Heart left ventricle (tissue), 16 donors: ENCODE data around the gene THSD4. TPM values are rescaled to one million over a fixed set of nuclear protein-coding genes. Genes with fewer than 3 reads are reported as not detected.

ENCODE experiments used
- ATAC-seq, 4 donors: fragments of 200-7000 bp; cut with Tn5 transposase; one replicate each; pipeline ENCODE4 v1.9.1; 2020 to 2022; ENCODE audit warnings: moderate library complexity in 4 of 4, mild to moderate bottlenecking in 3 of 4, moderate number of reproducible peaks in 1 of 4
- DNase-seq, 5 donors: peaks; one replicate each; pipeline ENCODE4 v3.0.0-alpha.2; 2020
- H3K27ac ChIP-seq, 12 donors: fragments of 200-600 bp; sonication (generic) in 4 of 12; one replicate each; pipeline versions ENCODE4 v1.5.0 to v1.8.0; 2016 to 2022; ENCODE audit warnings: mild to moderate bottlenecking in 2 of 12
- H3K27me3 ChIP-seq, 9 donors: fragments of 200-600 bp; sonication (generic) in 2 of 9; one replicate each; pipeline versions ENCODE4 v1.5.1 to v1.8.0; 2016 to 2022; ENCODE audit warnings: mild to moderate bottlenecking in 3 of 9
- H3K36me3 ChIP-seq, 9 donors: fragments of 200-600 bp; sonication (generic) in 2 of 9; one replicate each; pipeline versions ENCODE4 v1.5.0 to v1.8.0; 2018 to 2022; ENCODE audit warnings: mild to moderate bottlenecking in 2 of 9
- H3K4me1 ChIP-seq, 12 donors: fragments of 200-600 bp; sonication (generic) in 4 of 12; one replicate each; pipeline versions ENCODE4 v1.5.0 to v1.8.0; 2016 to 2022; ENCODE audit warnings: mild to moderate bottlenecking in 3 of 12
- H3K4me3 ChIP-seq, 12 donors: fragments of 200-600 bp; sonication (generic) in 4 of 12; one replicate each; pipeline versions ENCODE4 v1.5.0 to v1.8.0; 2017 to 2022; ENCODE audit warnings: mild to moderate bottlenecking in 9 of 12, moderate library complexity in 4 of 12
- H3K9me3 ChIP-seq, 12 donors: fragments of 200-600 bp; sonication (generic) in 4 of 12; one replicate each; pipeline versions ENCODE4 v1.5.0 to v1.8.0; 2016 to 2022; ENCODE audit warnings: mild to moderate bottlenecking in 1 of 12
- POLR2A ChIP-seq, 2 donors: fragments of 450-650 bp; IDR thresholded peaks; one replicate each; pipeline ENCODE4 v1.6.1; 2017; ENCODE audit warnings: antibody characterized with exemption in 2 of 2, mild to moderate bottlenecking in 2 of 2, moderate library complexity in 2 of 2
- WGBS, 4 donors: extraction: QIAGEN DNeasy Blood & Tissue Kit in 2 of 4; methylation state at CpG; one replicate each; pipeline versions ENCODE4 v1.1.5 to v1.1.7; 2013 to 2018; 5-methylcytosine and 5-hydroxymethylcytosine counted together
- intact Hi-C, 10 donors: fragments of 100-400 bp; cut with DNase I; formaldehyde crosslinking; loops; one replicate each; pipeline versions ENCODE4 v1.11.1 to v1.14.2; 2022
- polyA plus RNA-seq, 2 donors: library from polyadenylated mRNA; stranded (reverse); fragments of 200-250 nt; gene quantifications; one replicate each; pipeline ENCODE4 v1.2.3, GENCODE V29; 2013
- total RNA-seq, 9 donors: library from RNA; depleted of rRNA in 2 of 9; stranded (reverse); fragments of >200 nt in 2 of 9; fragmentation: NEBNext Ultra II Directional in 3 of 9; extraction: Animal tissue kit (Norgen Biotek cat#: 25700) in 3 of 9; gene quantifications; one replicate each; pipeline versions ENCODE4 v1.1.0 to v1.2.4, GENCODE V29; 2016 to 2023
- TF ChIP-seq, protein P1 (sequence below), 12 donors: fragments of 200-600 bp; sonication (generic) in 4 of 12; IDR thresholded peaks; one replicate each; pipeline versions ENCODE4 v1.5.0 to v1.8.0; 2018 to 2022; ENCODE audit warnings: antibody characterized with exemption in 12 of 12, mild to moderate bottlenecking in 5 of 12
- donor health status: ischemic (EF 13 %, LVEDD 7.1; RV severe dilation, severe dysfunction).
- donor health status: healthy with polysubstance abuse.
- donor health status: DM: no; HTN: yes; CAD: no.
- donor health status: DM: no; HTN: no; CAD: no.
- donor health status: ischemic (EF 25% LVEDD 6.9; RV normal size, moderate dysfunction).
- donor health status: ischemic (EF 25% LVEDD 5.7; RV mildly dilated, moderate dysfunction).
- donor health status: healthy.
- donor health status: DM: yes; HTN: yes; CAD: no.
- donor health status: ischemic (EF 35%, LVEDD 5.7; RV mildly dilated, moderate dysfunction).
- donor health status: nonischemic (EF 11% LVEDD 7.7; RV severe dilation, severe dysfunction).
- donor health status: DM: yes; HTN: yes; CAD: no.
- donor health status: PGD.
- donor health status: ischemic (EF 29% LVEDD 5.4; RV normal size, mild dysfunction).
- donor health status: nonischemic (EF 23%, LVEDD 6.1; RV moderate dilation, normal function).

THSD4 gene
- total and polyA plus RNA-seq, 11 donors: 32.6 to 206 (median 93.2) TPM

DNA sequence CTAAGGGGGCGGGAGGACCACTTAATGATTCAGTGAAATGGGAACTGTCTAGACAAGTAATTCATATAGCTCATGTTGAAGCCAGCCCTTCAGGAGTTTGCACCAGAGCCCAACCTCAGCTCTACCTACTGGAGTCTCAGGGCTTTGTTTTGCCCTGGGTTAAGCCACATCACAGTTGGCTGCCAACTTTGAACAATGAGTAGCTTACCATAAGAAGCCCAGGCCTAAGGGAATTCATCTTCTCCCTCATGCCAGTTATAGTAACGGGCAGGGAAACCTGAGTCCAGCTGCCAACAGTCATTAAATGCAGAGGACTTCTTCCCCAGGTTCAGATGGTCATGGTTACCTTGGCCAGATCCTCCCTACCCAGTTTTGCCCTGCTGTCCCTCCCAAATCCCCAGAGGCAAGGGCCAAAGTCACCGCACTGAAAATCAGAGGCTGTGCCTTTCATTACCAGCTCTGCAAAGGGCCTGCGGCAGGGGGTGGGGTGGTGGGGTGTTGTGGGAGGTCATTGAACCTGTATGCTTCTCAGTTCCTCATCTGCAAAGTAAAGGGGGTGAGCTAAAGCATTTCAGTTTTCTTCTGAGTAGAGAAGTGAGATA, 392.9 kb downstream of the THSD4 start:
- H3K36me3 ChIP-seq: no peaks in the 10 kb centered on the region
- H3K27ac ChIP-seq: no peak overlapping the region
- intact Hi-C loops: no loop called here
- no peak for ATAC-seq
- DNase-seq: no peak
- H3K4me3 ChIP-seq: no peak overlapping the region
- peaks cover 0 to 26% (median 0%) of the 10 kb centered on the region in 12 donors for H3K4me1 ChIP-seq
- WGBS, 4 donors: 79 to 87% (median 80%) methylated on average over 4 of the region's 4 CpGs
- TF ChIP-seq, protein P1, sequence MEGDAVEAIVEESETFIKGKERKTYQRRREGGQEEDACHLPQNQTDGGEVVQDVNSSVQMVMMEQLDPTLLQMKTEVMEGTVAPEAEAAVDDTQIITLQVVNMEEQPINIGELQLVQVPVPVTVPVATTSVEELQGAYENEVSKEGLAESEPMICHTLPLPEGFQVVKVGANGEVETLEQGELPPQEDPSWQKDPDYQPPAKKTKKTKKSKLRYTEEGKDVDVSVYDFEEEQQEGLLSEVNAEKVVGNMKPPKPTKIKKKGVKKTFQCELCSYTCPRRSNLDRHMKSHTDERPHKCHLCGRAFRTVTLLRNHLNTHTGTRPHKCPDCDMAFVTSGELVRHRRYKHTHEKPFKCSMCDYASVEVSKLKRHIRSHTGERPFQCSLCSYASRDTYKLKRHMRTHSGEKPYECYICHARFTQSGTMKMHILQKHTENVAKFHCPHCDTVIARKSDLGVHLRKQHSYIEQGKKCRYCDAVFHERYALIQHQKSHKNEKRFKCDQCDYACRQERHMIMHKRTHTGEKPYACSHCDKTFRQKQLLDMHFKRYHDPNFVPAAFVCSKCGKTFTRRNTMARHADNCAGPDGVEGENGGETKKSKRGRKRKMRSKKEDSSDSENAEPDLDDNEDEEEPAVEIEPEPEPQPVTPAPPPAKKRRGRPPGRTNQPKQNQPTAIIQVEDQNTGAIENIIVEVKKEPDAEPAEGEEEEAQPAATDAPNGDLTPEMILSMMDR (IDR thresholded peaks at IDR 0.05): no peak
- no peak for TF ChIP-seq POLR2A (IDR thresholded peaks at IDR 0.05)
- no peaks in the 10 kb centered on the region for H3K9me3 ChIP-seq
- no peaks in the 10 kb centered on the region for H3K27me3 ChIP-seq

DNA sequence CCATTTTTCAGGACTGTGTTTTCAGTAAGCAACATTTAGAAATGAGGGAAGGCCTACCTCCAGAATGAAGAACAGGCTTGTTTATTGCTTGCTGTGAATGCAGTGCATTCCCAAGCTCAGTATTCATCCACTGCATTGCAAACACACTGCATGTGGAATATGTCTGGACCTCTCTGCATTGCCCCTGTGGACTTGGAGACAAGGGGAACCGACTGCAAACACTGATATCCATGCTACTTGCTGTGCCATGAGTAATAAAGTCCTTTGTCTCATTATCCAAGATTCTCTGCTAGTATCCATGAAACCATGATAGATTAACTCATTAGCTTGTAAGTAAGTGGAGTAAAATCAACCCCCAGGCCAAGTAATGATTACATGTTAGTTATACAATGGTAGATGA, 393.9 kb downstream of the THSD4 start:
- intact Hi-C loops: no loop called here

DNA sequence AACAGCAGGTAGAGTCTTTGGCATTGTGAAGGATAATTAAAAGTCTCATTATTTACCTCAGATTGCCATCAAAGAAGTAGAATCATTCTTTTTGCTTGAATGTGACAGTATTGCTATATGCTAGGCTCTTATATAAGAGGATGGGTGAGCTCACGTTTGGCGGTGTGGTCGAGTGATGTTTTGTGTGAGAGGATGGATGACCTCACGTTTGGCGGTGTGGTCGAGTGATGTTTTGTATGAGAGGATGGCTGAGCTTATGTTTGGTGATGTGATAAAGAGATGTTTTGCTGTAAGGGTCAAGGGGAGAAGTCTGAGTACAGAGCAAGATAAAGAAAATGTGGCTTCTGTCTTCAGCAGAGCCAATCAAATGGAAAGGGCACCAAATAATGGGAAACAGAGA, 395.5 kb downstream of the THSD4 start:
- ATAC-seq (no peak), DNase-seq (no peak)
- intact Hi-C loops: no loop called here
- WGBS, 4 donors: 61 to 79% (median 67%) methylated on average over 6 of the region's 6 CpGs
- TF ChIP-seq, protein P1 (IDR thresholded peaks at IDR 0.05): no peak
- Histone ChIP-seq H3K36me3 (no peaks in the 10 kb centered on the region), H3K27me3 (no peaks in the 10 kb centered on the region), H3K27ac (no peak overlapping the region), H3K9me3 (no peaks in the 10 kb centered on the region), H3K4me1 (peaks cover 0 to 22% (median 0%) of the 10 kb centered on the region in 12 donors), H3K4me3 (no peak overlapping the region)

More for the DNA sequence above, 393.9 kb downstream of the THSD4 start:
- Histone ChIP-seq H3K27me3 (no peaks in the 10 kb centered on the region), H3K9me3 (no peaks in the 10 kb centered on the region), H3K4me1 (peaks cover 0 to 17% (median 0%) of the 10 kb centered on the region in 12 donors), H3K36me3 (no peaks in the 10 kb centered on the region), H3K4me3 (no peak overlapping the region), H3K27ac (no peak overlapping the region)
- DNase-seq (no peak), ATAC-seq (no peak)
- TF ChIP-seq, protein P1 (IDR thresholded peaks at IDR 0.05): no peak
- no peak for TF ChIP-seq POLR2A (IDR thresholded peaks at IDR 0.05)
- WGBS, 4 donors: 60 to 73% (median 68%) methylated on average over 1 of the region's 1 CpG

DNA sequence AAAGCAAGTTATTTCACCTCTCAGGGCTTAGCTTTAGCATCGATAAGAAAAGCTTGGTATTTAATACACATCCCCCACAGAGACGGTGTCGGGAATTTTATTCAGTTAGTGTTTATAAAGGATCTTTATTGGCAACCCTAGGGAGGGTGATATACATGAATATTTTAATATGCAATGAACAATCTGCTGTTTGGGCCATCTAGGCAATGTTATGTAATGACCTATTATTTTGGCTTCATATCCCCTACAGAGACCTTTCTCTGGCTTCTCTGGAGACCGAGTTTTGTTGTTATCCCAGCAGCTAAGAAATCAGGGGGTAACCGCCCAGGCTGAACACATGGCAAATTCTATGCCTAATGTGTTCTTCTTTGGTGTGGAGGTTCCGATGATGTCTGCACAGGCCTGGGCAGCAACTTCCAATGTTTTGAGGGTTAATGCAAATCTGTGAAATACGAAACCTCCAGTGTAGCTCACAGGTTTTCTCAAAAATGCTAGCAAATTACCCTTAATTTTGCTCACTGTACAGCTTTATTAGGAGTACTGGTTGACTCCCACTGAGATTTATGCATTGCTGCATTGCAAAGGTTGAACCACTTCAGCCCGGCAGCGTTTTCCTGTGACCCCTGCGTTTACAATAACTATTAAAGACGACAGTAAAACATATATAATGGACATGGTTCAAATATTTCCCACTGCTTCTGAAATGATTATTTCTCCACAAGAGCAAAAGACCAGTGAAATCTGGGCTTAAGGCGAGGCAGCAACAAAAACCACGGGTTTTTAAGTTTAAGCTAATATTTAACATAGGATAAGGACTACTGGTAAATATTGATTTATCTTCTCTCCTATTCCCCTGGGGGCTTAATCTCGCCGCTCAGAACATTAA, 396.8 kb downstream of the THSD4 start:
- no peak for ATAC-seq
- no peak overlapping the region for H3K27ac ChIP-seq

More for the DNA sequence above, 396.8 kb downstream of the THSD4 start:
- no peak overlapping the region for H3K4me3 ChIP-seq
- H3K27me3 ChIP-seq: no peaks in the 10 kb centered on the region
- no peaks in the 10 kb centered on the region for H3K36me3 ChIP-seq
- H3K9me3 ChIP-seq: no peaks in the 10 kb centered on the region
- WGBS, 4 donors: 60 to 74% (median 64%) methylated on average over 15 of the region's 15 CpGs
- TF ChIP-seq, protein P1 (IDR thresholded peaks at IDR 0.05): no peak
- no peak for TF ChIP-seq POLR2A (IDR thresholded peaks at IDR 0.05)
- DNase-seq: no peak
- peaks cover 0 to 27% (median 0%) of the 10 kb centered on the region in 12 donors for H3K4me1 ChIP-seq
- intact Hi-C loops: no loop called here
